ENCODE measurements around the gene TTR. TPM values are rescaled to one million over a fixed set of nuclear protein-coding genes. Genes with fewer than 3 reads are reported as not detected.

The TTR gene
- total and polyA plus RNA-seq, 2 of the 13 experiments (the other 11 are each of a cell fraction or from before 2014, with no cell fraction given) = 91.3 to 496 TPM

GRCh38 chr18:31566576-31567306, 24.9 kb upstream of the TTR start (continued):
- TF ChIP-seq RERE (CRISPR knock-in tag; IDR thresholded peaks at IDR 0.05; ENCODE audit: low read depth) (no peak), HMG20B (CRISPR knock-in tag; conservative IDR thresholded peaks at IDR 0.05) (no peak), CEBPG (CRISPR knock-in tag; IDR thresholded peaks at IDR 0.05) (peak; percentile 35; the same call in 1 of the 2 replicates), PRDM15 (CRISPR knock-in tag; IDR thresholded peaks at IDR 0.05) (no peak), RFX5 (IDR thresholded peaks at IDR 0.05; ENCODE audit: low read depth, low read length) (no peak), FOSL2 (CRISPR knock-in tag; IDR thresholded peaks at IDR 0.05) (peak; percentile 42; the same call in 1 of the 2 replicates), ZNF543 (CRISPR knock-in tag; IDR thresholded peaks at IDR 0.05) (0 out of 2 replicates have a peak, but pooled peaks have one; percentile 60), ATF2 (CRISPR knock-in tag; IDR thresholded peaks at IDR 0.05) (no peak), HDAC1 (CRISPR knock-in tag; IDR thresholded peaks at IDR 0.05) (no peak), AHR (CRISPR knock-in tag; IDR thresholded peaks at IDR 0.05) (no peak), ATF3 (CRISPR knock-in tag; IDR thresholded peaks at IDR 0.05) (0 out of 2 replicates have a peak, but pooled peaks have one; percentile 49), DDIT3 (CRISPR knock-in tag; IDR thresholded peaks at IDR 0.05) (no peak), ZSCAN12 (CRISPR knock-in tag; IDR thresholded peaks at IDR 0.05) (no peak), ZNF230 (CRISPR knock-in tag; IDR thresholded peaks at IDR 0.05) (0 out of 2 replicates have a peak, but pooled peaks have one; percentile 30), RBM22 (optimal IDR thresholded peaks at IDR 0.05; ENCODE audit: low read length) (no peak), GABPB1 (CRISPR knock-in tag; IDR thresholded peaks at IDR 0.05) (no peak)

Measured in HepG2 (cell line).